Measurements from ENCODE around the gene RXRA.

Gene RXRA

DNA sequence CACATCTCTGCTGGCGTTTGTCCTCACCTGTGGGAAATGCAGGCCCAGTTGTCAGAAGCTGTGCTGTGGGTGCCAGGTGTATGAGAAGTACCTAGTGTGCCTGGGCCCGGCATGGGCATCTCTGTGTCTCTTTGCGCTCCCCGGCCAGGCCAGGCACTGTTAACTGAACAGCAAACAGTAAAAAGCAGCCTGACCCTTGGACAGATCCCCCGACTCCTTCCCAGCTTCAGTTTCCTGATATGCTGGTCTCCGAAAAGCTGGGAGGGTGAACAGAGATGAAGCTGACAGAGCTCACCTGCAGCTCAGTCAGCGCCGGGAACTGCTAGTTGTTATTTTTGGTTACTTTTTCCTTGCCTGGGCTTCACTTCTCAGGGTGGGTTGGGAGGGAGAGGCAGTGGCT is 28.9 kb downstream of the RXRA start:
- no peak for TF ChIP-seq CTCF (IDR thresholded peaks at IDR 0.05; ENCODE audit: borderline replicate concordance, control extremely low read depth, extremely low read depth, insufficient read depth, missing control alignments)
- DNase-seq (ENCODE audit: low spot score): no peak
- in situ Hi-C loops (cut with MboI; ENCODE audit: low sequenced_read_pairs, unreplicated experiment): no loop called here

DNA sequence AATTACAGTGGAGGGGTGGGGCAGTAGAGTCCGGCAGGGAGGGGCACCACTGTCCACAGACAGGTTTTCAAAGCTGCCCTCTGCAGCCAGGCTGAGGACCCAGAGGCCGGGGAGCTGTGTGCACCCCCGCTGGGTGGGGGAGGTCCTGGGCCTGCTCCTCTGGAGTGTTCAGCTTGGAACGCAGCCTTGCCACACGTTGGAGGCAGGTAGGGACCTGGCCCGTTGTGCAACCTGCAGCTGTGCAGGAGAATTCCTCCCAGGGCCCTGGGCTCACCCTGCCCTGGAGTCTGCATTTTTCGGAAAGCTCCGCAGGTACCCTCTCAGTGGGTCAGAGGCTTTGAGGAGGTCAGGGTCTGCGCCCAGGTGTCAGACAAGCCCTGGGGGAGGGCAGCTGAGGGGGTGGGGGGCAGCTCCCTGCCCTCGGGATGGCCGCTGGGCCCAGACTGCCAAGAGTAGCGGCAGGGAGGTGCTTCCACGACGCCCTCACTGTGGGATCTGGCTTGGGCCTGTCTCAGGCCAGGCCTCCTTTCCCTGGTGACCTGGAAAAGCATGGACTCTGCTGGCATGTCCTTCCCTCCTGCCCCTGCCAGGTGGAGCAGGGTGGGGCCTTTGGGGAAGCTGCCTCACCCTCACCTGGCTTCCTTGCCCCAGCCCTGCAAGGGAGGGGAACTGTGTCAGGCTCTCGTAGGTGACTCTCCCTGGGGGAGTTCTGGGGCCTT is 29.5 kb downstream of the RXRA start:
- TF ChIP-seq CTCF (IDR thresholded peaks at IDR 0.05; ENCODE audit: borderline replicate concordance, control extremely low read depth, extremely low read depth, insufficient read depth, missing control alignments): no peak
- no peak for DNase-seq (ENCODE audit: low spot score)
- in situ Hi-C loops (cut with MboI; ENCODE audit: low sequenced_read_pairs, unreplicated experiment): no loop called here

GRCh38 chr9:134356496-134357470 is 30.5 kb downstream of the RXRA start:
- TF ChIP-seq CTCF (IDR thresholded peaks at IDR 0.05; ENCODE audit: borderline replicate concordance, control extremely low read depth, extremely low read depth, insufficient read depth, missing control alignments): no peak
- no peak for DNase-seq (ENCODE audit: low spot score)
- in situ Hi-C loops (cut with MboI; ENCODE audit: low sequenced_read_pairs, unreplicated experiment): no loop called here

DNA sequence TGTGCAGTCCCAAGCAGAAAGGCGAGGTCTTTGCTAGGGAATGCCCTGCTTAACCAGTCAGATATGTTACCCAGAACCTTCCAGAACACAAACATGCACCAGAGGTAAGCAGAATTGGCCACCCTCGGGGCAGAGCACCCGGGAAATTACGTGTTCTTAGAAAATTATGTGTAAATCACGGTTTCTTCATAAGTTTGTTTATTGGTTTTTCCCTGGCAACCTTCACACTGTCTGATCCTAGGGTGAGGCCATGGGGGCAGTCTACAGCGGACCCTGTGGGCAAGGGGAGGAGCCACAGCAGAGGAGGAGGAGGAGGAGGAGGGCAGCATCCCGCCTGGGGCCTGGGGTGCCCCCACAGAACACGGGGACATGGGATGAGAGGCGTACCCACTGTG is 31.4 kb downstream of the RXRA start:
- DNase-seq (ENCODE audit: low spot score): no peak
- in situ Hi-C loops (cut with MboI; ENCODE audit: low sequenced_read_pairs, unreplicated experiment): no loop called here
- TF ChIP-seq CTCF (IDR thresholded peaks at IDR 0.05; ENCODE audit: borderline replicate concordance, control extremely low read depth, extremely low read depth, insufficient read depth, missing control alignments): no peak

DNA sequence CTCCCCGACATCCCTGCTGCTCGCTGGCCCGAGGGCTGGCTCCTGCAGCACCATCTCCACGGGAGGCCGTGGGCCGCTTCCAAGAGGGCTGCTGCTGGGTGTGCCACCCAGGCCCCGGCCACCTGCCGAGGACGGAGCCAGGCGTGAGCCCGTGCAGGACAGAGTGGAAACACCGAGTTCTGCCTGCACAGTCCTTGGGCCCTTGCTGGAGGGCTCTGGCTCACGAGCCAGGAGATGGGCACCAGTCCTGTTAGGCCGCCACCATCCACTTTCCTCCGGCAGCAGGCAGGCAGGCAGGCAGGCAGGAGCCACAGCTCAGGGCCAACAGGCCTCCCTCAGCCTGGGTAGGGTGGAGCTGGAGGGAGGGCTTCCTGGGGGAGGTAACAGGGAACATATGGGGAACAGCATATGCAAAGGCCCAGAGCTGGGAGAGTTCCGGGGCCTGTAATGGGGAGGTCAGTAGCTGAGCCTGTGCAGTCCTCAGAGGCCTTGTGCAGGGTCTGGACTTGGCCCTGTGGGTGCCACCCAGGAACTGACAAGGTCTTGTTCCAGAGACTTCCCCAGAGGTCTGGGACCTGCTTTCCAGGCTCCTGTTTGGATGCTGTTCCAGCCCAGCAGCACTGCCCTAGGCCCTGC is 31.9 kb downstream of the RXRA start:
- TF ChIP-seq CTCF (IDR thresholded peaks at IDR 0.05; ENCODE audit: borderline replicate concordance, control extremely low read depth, extremely low read depth, insufficient read depth, missing control alignments): no peak
- no peak for DNase-seq (ENCODE audit: low spot score)
- in situ Hi-C loops (cut with MboI; ENCODE audit: low sequenced_read_pairs, unreplicated experiment): no loop called here

DNA sequence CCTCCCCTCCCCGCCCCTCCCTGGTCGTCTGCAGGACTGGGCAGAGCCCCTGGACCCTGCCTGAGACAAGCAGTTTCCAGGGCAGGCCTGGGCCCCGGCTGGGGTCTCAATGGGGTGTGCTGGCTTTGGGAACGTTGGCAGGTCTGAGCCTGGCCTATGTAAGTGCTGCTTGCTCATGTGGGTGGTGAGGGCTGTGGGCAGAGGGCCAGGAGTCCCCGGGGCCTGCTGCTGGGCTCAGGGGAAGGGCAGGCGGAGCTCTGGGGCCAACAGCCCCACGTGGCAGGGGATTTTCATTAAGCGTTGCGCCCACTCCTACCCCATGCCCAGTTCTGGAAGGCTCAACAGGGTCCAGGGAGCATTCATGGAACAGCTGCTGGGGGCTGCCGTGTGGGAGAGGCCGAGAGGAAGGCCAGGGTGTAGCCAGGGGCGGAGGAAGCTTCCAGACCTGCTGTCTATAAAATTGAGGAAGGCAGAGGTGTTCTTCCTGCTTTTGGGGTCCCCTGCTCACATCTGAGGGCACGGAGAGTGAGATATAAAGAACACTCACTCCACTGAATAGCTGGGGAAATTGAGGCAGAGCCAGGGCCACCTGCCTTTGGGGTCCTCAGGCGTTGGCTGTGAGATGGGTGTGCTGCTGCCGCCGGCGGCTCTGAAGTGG is 32.5 kb downstream of the RXRA start:
- TF ChIP-seq CTCF (IDR thresholded peaks at IDR 0.05; ENCODE audit: borderline replicate concordance, control extremely low read depth, extremely low read depth, insufficient read depth, missing control alignments): no peak
- no peak for DNase-seq (ENCODE audit: low spot score)
- in situ Hi-C loops (cut with MboI; ENCODE audit: low sequenced_read_pairs, unreplicated experiment): no loop called here
